KG1 (cell line): ENCODE results near the gene NPIPA8.
"Not testable (repeated sequence)": the region's sequence is repeated elsewhere in the genome, so short reads cannot be mapped to it uniquely, and the experiment has no call there.

Experiments used
- DNase-seq: peaks from one replicate; lab custom pipeline; 2025; lab: John Stamatoyannopoulos, UW

NPIPA8 gene

GRCh38 chr16:18276756-18277155, 59.8 kb downstream of the NPIPA8 start:
- DNase-seq: not testable (repeated sequence)

- DNase-seq: not testable (repeated sequence)
These were observed 66.4 kb downstream of the NPIPA8 start for GRCh38 chr16:18270171-18270570.
